Hypothalamus (tissue), 51 donors: ENCODE measurements around the gene SLCO2B1.

Experiments
- DNase-seq, 51 donors: peaks; one replicate each; lab custom pipeline; 2025; lab: John Stamatoyannopoulos, UW

The SLCO2B1 gene

GRCh38 chr11:75189911-75190310 is 39.0 kb downstream of the SLCO2B1 start:
- no peak for DNase-seq

DNA sequence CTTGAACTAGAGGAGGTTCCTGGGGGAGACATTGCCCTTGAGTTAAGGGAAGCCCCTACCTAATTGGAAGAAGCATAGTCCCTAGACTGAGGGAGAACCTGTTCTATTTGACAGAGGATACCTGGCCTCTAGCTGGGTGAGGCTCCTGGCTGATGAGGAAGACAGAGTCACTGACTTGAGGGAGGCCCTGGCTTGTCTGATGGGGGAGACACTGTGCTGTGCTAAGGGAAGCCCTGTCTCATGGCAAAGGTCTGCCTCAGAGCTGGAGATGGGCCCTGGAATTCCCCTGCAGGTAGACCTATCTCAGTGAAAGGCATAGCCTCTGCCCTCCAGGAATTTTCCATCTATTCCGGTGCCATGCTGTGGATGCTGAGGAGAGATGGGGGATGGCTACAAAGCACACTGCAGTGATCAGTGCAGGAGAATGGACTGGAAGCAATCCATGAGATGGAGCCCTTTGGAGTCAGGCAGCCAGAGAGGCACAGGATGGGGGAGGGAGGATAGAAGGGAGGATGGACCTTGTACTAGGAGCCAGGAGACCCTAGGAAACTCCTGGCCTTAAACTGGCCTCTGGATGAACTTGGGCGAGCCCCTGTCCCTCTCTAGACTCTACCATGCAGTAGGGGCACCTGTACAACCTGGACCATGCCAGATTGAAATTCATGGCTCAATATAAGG is 39.9 kb downstream of the SLCO2B1 start:
- DNase-seq, result no peak

GRCh38 chr11:75191330-75191717 is 40.4 kb downstream of the SLCO2B1 start:
- no peak for DNase-seq

DNA sequence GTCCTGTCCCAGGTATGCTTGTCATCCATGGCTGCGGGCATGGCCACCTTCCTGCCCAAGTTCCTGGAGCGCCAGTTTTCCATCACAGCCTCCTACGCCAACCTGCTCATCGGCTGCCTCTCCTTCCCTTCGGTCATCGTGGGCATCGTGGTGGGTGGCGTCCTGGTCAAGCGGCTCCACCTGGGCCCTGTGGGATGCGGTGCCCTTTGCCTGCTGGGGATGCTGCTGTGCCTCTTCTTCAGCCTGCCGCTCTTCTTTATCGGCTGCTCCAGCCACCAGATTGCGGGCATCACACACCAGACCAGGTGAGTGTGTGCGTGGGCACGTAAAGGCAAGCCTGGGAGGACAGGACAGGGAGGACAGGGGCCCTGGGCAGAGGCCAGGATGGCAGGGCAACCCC is 42.4 kb downstream of the SLCO2B1 start:
- DNase-seq, result no peak

DNA sequence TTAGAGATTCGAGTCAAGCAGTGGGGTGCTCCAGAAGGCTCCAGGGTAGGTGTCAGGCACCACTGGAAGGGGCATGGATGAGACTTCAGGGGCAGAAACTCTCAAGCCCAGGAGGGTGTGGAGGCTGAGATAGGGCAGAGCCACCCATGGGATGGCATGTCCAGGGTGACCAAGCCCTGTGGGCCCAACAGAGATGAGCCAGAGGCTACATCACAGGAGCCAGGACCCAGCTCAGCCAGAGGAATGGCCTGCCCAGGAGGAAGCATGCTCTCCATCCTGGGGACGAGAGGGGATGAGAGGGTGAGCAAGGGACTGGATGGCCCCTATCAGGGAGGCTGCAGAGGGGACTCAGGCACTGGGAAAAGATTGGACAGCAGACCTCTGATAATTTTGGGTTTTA is 42.8 kb downstream of the SLCO2B1 start:
- no peak for DNase-seq

- no peak for DNase-seq
These were observed 43.2 kb downstream of the SLCO2B1 start for GRCh38 chr11:75194147-75194546.

GRCh38 chr11:75195167-75195962 is 44.5 kb downstream of the SLCO2B1 start:
- peak in 30 of 51 donors; percentile 3 to 66 (median 37) for DNase-seq

DNA sequence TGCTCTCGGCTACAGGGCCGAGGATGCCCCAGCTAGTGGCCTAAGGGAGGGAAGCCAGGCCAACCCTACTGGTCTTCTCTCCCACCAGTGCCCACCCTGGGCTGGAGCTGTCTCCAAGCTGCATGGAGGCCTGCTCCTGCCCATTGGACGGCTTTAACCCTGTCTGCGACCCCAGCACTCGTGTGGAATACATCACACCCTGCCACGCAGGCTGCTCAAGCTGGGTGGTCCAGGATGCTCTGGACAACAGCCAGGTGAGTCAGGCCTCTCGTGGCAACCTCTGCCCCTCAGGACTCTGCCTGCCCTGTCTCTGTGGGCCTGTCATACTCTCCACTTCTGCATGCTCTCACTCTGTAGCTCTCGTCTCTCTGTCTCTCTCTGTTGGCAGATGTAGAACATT is 45.5 kb downstream of the SLCO2B1 start:
- no peak for DNase-seq

DNA sequence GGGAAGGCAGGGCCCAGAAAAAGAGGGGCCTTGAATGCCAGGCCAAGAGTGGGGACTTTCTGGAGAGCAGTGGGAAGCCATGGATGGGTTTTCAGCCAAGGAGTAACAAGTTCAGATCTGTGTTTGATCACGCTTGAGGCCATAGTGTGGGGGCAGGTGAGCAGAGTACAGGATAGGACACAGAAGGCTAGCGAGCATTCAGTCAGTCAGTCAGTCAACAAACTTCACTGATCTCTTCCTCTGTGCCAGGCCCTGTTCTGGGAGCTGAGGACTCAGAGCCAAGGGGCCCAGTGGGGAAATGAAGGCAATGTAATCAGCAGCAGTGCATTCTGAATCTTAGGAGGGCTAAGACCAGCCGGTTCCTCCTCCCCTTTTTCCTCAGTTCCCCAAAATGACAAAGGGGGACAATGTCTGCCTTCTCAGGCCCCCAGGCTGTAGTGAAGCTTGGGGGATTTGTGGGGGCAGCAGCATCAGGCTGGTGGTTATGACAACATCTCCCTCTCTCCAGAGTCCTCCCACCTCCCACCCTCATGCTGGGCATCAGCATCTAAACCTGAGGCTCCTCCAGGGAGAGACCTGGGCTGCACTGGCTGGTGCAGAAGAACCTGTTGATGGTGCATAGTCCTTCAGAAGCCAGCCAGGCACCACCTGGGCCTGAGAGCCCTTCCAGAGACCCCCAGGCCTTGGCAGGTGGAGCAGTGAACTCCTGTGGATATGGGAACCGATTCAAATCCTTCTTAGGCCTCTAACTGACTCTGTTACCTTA is 46.8 kb downstream of the SLCO2B1 start:
- DNase-seq, result no peak

DNA sequence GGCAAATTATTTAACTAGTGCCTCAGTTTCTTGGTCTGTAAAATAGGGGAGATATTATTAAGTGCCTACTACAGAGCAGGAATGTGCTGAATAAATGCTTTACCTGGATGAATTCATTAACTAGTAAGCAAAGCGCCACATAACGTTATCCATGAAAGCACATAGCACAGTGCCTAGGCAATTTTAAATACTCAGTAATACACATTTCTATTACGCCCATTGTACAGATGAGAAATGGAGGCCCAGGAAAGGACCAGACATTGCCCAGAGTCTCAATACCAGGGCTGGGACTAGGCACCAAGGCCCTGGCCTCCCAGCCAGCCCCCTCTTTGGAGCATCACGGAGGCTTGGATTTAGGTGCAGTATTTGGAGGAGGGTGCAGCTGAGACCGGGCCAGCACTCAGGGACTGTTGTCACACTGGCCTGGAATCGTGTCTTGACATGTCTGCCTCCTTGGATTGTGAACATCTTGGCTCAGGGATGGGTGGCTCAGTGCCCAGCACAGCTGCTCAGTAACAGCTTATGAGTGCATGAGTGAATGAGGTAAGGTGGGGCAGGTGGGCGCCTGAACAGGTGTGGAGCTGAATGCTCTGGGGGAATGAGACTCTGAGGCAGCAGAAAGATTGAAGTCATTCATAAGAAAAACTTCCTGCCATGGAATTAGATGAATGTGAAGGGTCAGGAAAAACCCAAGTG is 47.5 kb downstream of the SLCO2B1 start:
- DNase-seq, result no peak

- no peak for DNase-seq
These were observed 48.6 kb downstream of the SLCO2B1 start for GRCh38 chr11:75199412-75199955.

- peak in 7 of 51 donors; percentile 9 to 24 (median 16) for DNase-seq
These were observed 49.1 kb downstream of the SLCO2B1 start for GRCh38 chr11:75200051-75200450.

DNA sequence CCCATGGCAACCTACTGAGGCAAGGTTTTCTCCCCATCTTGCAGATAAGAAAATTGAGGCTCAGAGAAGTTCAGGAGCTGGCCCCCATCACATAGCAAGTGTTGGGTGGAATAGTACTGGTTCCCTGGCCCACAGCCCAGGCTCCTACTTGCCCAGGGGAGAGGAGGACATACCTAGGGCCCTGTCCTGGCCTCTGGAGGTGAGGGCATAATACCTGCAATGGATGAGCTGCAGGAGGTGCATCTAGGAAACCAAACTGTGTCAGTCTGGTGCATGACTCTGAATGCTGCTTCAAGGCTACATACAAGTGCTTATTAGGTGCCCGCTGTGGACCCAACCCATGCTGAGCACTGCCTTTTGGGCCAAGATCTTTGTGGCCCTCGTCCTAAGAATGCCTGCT is 49.6 kb downstream of the SLCO2B1 start:
- DNase-seq, result no peak

DNA sequence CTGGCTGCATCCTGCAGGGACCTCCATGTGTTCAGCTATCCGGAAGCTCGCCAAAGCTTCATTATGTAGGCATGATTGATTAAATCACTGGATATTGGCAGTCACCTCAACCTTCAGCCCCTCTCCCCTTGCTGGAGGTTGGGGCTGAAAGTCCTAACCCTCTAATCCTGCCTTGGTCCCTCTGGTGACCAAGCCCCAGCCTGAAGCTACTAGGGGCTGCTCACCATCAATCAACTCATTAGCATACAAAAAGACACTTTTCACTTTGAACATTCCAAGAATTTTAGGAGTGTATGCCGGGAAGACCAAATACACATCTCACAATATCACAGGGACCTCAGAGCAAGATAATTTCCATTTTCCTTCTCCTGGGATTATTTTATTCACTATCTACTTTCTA is 50.9 kb downstream of the SLCO2B1 start:
- DNase-seq, result no peak

DNA sequence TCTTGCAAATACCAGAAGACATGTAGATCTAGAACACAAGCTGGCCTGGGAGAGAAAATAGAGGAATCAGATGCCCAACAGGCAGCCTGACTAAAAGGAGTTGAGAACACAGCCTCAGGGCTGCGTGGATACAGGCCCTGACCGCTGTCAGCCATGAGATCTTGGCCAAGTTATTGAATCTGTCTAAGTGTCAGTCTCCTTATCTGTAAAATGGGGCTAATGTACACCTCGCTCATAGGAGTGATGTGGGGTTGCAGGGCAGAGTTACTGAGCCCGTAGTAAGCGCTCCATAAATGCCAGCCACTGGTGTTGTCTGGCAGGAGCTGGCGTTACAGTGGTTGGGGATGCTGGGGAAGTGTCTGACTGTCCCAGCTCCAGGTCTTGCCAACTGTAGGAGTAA is 51.3 kb downstream of the SLCO2B1 start:
- no peak for DNase-seq

GRCh38 chr11:75203138-75203537 is 52.2 kb downstream of the SLCO2B1 start:
- DNase-seq, result no peak

- no peak for DNase-seq
These were observed 52.7 kb downstream of the SLCO2B1 start for GRCh38 chr11:75203641-75204011.

GRCh38 chr11:75204012-75204674 is 53.2 kb downstream of the SLCO2B1 start:
- DNase-seq, result no peak

DNA sequence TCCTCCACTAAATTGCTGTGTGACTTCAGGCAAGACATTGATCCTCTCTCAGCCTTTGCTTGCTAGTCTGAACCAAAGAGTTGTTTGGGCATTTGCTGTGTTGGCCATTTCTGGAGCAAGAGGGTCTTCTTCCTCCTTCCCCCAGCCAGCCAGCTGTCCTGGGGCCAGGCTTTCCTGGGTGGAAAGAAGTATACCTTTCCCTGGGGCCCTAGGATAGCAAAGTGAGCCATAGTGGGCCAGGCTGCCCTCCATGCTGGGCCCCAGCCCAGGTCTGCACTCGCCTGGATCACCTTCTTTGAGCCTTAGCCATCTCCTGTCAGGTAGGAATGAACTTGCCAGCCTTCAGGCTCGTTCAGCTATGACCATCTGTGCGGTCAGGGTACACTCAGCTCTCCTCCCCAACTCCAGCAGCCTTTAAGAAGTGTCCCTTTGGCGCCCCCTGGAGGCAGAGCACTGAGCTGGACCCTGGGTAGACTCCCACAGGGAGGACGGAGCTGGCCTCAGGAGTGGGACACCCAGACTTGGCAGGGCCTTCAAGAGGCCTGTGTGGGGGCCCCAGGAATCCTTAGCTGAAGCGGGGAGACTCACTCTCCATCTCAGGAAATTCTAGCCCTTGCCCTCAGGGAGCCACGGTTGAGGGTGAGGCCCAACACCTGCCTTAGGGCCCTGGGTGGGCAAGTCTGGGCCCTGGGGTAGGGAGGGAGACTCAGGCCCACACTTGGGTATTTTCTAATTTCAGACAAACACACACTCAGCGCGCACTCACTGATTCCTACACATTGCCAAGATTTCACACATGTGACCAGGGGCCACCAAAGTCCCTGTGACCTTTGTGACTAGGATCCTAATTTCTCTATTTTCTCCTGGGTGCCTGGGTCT is 54.0 kb downstream of the SLCO2B1 start:
- DNase-seq, result peak in 46 of 51 donors; percentile 6 to 76 (median 49)
